Measurements from ENCODE around the gene PRKCB.

The PRKCB gene

GRCh38 chr16:23960081-23960885 is 124.5 kb downstream of the PRKCB start:
- Histone ChIP-seq H3K27ac (ENCODE audit: low read depth, low read length) (no peak overlapping the region), H3K4me1 (ENCODE audit: control insufficient read depth in 1 of 2, insufficient read depth in 2 of 2, low read length in 2 of 2) (no peaks in the 10 kb centered on the region), H3K36me3 (ENCODE audit: control insufficient read depth in 1 of 2, insufficient read depth in 2 of 2, low read length in 2 of 2) (no peaks in the 10 kb centered on the region), H3K9me3 (ENCODE audit: control insufficient read depth in 1 of 2, low read length in 2 of 2) (no peaks in the 10 kb centered on the region), H3K4me3 (ENCODE audit: low read depth in 1 of 2, low read length in 2 of 2) (no peak overlapping the region), H3K9ac (ENCODE audit: low read depth in 1 of 2, low read length in 2 of 2) (no peak overlapping the region), H3K27me3 (ENCODE audit: control insufficient read depth in 1 of 2, insufficient read depth in 2 of 2, low read length in 2 of 2) (no peaks in the 10 kb centered on the region)

GRCh38 chr16:23962001-23962400 is 126.2 kb downstream of the PRKCB start:
- H3K36me3 ChIP-seq (ENCODE audit: control insufficient read depth in 1 of 2, insufficient read depth in 2 of 2, low read length in 2 of 2): no peaks in the 10 kb centered on the region
- no peaks in the 10 kb centered on the region for H3K9me3 ChIP-seq (ENCODE audit: control insufficient read depth in 1 of 2, low read length in 2 of 2)
- no peak overlapping the region for H3K27ac ChIP-seq (ENCODE audit: low read depth, low read length)
- H3K9ac ChIP-seq (ENCODE audit: low read depth in 1 of 2, low read length in 2 of 2): no peak overlapping the region
- no peaks in the 10 kb centered on the region for H3K27me3 ChIP-seq (ENCODE audit: control insufficient read depth in 1 of 2, insufficient read depth in 2 of 2, low read length in 2 of 2)
- no peak overlapping the region for H3K4me3 ChIP-seq (ENCODE audit: low read depth in 1 of 2, low read length in 2 of 2)
- H3K4me1 ChIP-seq (ENCODE audit: control insufficient read depth in 1 of 2, insufficient read depth in 2 of 2, low read length in 2 of 2): no peaks in the 10 kb centered on the region

GRCh38 chr16:23964136-23964535 is 128.4 kb downstream of the PRKCB start:
- Histone ChIP-seq H3K36me3 (ENCODE audit: control insufficient read depth in 1 of 2, insufficient read depth in 2 of 2, low read length in 2 of 2) (no peaks in the 10 kb centered on the region), H3K9ac (ENCODE audit: low read depth in 1 of 2, low read length in 2 of 2) (no peak overlapping the region), H3K4me1 (ENCODE audit: control insufficient read depth in 1 of 2, insufficient read depth in 2 of 2, low read length in 2 of 2) (no peaks in the 10 kb centered on the region), H3K9me3 (ENCODE audit: control insufficient read depth in 1 of 2, low read length in 2 of 2) (no peaks in the 10 kb centered on the region), H3K27ac (ENCODE audit: low read depth, low read length) (no peak overlapping the region), H3K4me3 (ENCODE audit: low read depth in 1 of 2, low read length in 2 of 2) (no peak overlapping the region), H3K27me3 (ENCODE audit: control insufficient read depth in 1 of 2, insufficient read depth in 2 of 2, low read length in 2 of 2) (no peaks in the 10 kb centered on the region)

GRCh38 chr16:23965137-23965733 is 129.5 kb downstream of the PRKCB start:
- Histone ChIP-seq H3K27me3 (ENCODE audit: control insufficient read depth in 1 of 2, insufficient read depth in 2 of 2, low read length in 2 of 2) (no peaks in the 10 kb centered on the region), H3K27ac (ENCODE audit: low read depth, low read length) (no peak overlapping the region), H3K4me3 (ENCODE audit: low read depth in 1 of 2, low read length in 2 of 2) (no peak overlapping the region), H3K36me3 (ENCODE audit: control insufficient read depth in 1 of 2, insufficient read depth in 2 of 2, low read length in 2 of 2) (no peaks in the 10 kb centered on the region), H3K4me1 (ENCODE audit: control insufficient read depth in 1 of 2, insufficient read depth in 2 of 2, low read length in 2 of 2) (no peaks in the 10 kb centered on the region), H3K9ac (ENCODE audit: low read depth in 1 of 2, low read length in 2 of 2) (no peak overlapping the region), H3K9me3 (ENCODE audit: control insufficient read depth in 1 of 2, low read length in 2 of 2) (no peaks in the 10 kb centered on the region)

DNA sequence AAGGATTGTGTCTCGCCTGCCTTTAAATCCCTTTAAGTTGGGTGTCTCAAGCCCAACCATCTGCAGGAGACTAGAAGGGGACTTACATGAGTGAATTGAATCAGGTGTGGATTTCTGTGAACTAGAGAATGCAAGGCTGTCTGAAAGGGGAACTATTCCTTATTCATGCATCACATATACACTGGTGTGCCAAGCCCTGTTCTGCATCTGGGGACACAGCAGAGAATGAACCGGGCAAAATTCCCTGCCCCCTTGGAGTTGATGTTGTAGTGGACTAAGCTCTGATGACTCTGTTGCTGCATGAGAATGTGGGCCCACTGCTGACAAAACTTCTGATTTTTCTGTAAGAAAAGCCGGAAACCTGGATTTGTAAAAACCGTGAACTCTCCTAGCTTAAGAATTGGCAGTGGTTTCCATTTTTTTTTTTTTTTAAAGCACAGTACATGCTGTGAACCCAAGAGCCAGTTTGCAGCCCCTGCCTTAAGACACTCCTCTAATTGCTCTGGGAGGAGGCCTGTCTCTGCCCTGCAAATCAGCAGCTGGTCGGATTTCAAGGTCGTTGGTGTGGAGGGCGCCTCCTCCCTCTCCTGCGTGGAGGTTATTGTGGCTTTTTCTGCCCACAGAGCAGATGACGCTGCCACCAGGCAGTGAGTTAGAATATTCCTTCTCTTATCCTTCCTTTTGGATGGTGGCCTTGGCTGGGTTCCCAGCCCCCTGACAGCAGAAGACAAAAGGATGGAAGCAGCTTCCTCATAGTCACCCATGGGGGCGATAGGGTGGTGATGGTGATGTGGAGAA is 131.0 kb downstream of the PRKCB start:
- Histone ChIP-seq H3K4me1 (ENCODE audit: control insufficient read depth in 1 of 2, insufficient read depth in 2 of 2, low read length in 2 of 2) (no peaks in the 10 kb centered on the region), H3K9ac (ENCODE audit: low read depth in 1 of 2, low read length in 2 of 2) (no peak overlapping the region), H3K4me3 (ENCODE audit: low read depth in 1 of 2, low read length in 2 of 2) (no peak overlapping the region), H3K27ac (ENCODE audit: low read depth, low read length) (no peak overlapping the region), H3K9me3 (ENCODE audit: control insufficient read depth in 1 of 2, low read length in 2 of 2) (no peaks in the 10 kb centered on the region), H3K36me3 (ENCODE audit: control insufficient read depth in 1 of 2, insufficient read depth in 2 of 2, low read length in 2 of 2) (no peaks in the 10 kb centered on the region), H3K27me3 (ENCODE audit: control insufficient read depth in 1 of 2, insufficient read depth in 2 of 2, low read length in 2 of 2) (no peaks in the 10 kb centered on the region)

DNA sequence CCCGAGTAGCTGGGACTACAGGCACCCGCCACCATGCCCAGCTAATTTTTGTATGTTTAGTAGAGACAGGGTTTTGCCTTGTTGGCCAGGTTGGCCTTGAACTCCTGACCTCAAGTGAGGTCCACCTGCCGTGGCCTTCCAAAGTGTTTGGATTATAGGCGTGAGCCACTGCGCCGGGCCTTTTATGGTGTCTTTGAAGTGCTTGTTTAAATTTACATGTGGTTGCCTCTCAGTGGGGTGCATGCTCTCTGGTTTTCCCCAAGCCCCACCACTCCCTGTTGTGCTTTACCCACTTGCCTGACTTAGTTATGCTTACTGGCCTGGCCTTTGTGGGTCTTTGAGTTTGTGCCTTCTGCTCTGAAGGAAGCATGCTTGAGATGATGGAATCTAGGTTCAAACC is 132.0 kb downstream of the PRKCB start:
- no peaks in the 10 kb centered on the region for H3K27me3 ChIP-seq (ENCODE audit: control insufficient read depth in 1 of 2, insufficient read depth in 2 of 2, low read length in 2 of 2)
- no peaks in the 10 kb centered on the region for H3K4me1 ChIP-seq (ENCODE audit: control insufficient read depth in 1 of 2, insufficient read depth in 2 of 2, low read length in 2 of 2)
- H3K9ac ChIP-seq (ENCODE audit: low read depth in 1 of 2, low read length in 2 of 2): no peak overlapping the region
- no peak overlapping the region for H3K4me3 ChIP-seq (ENCODE audit: low read depth in 1 of 2, low read length in 2 of 2)
- H3K27ac ChIP-seq (ENCODE audit: low read depth, low read length): no peak overlapping the region
- no peaks in the 10 kb centered on the region for H3K36me3 ChIP-seq (ENCODE audit: control insufficient read depth in 1 of 2, insufficient read depth in 2 of 2, low read length in 2 of 2)
- no peaks in the 10 kb centered on the region for H3K9me3 ChIP-seq (ENCODE audit: control insufficient read depth in 1 of 2, low read length in 2 of 2)

DNA sequence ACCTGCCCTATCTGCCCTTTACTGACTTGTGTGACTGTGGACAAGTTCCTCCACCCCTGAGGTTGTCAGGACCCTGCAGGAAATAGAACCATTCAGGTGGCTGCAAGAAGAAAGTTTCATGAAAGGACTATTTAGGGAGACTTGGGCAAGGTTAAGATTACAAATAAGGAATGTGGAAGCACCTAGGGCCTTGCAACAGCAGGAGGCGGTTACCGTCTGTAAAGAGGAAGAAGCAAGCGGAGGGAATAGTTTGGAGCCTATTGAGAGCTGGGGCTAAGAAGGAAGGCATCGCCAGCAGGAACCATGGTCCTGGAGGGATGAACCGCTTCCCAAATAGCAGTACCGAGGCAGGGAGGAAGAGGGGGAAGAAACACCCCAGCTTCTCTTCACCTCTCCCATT is 132.4 kb downstream of the PRKCB start:
- no peaks in the 10 kb centered on the region for H3K9me3 ChIP-seq (ENCODE audit: control insufficient read depth in 1 of 2, low read length in 2 of 2)
- H3K27me3 ChIP-seq (ENCODE audit: control insufficient read depth in 1 of 2, insufficient read depth in 2 of 2, low read length in 2 of 2): no peaks in the 10 kb centered on the region
- no peak overlapping the region for H3K4me3 ChIP-seq (ENCODE audit: low read depth in 1 of 2, low read length in 2 of 2)
- H3K27ac ChIP-seq (ENCODE audit: low read depth, low read length): no peak overlapping the region
- no peaks in the 10 kb centered on the region for H3K36me3 ChIP-seq (ENCODE audit: control insufficient read depth in 1 of 2, insufficient read depth in 2 of 2, low read length in 2 of 2)
- H3K9ac ChIP-seq (ENCODE audit: low read depth in 1 of 2, low read length in 2 of 2): no peak overlapping the region
- no peaks in the 10 kb centered on the region for H3K4me1 ChIP-seq (ENCODE audit: control insufficient read depth in 1 of 2, insufficient read depth in 2 of 2, low read length in 2 of 2)

- Histone ChIP-seq H3K9ac (ENCODE audit: low read depth in 1 of 2, low read length in 2 of 2) (no peak overlapping the region), H3K36me3 (ENCODE audit: control insufficient read depth in 1 of 2, insufficient read depth in 2 of 2, low read length in 2 of 2) (no peaks in the 10 kb centered on the region), H3K27ac (ENCODE audit: low read depth, low read length) (no peak overlapping the region), H3K9me3 (ENCODE audit: control insufficient read depth in 1 of 2, low read length in 2 of 2) (no peaks in the 10 kb centered on the region), H3K4me1 (ENCODE audit: control insufficient read depth in 1 of 2, insufficient read depth in 2 of 2, low read length in 2 of 2) (no peaks in the 10 kb centered on the region), H3K4me3 (ENCODE audit: low read depth in 1 of 2, low read length in 2 of 2) (no peak overlapping the region), H3K27me3 (ENCODE audit: control insufficient read depth in 1 of 2, insufficient read depth in 2 of 2, low read length in 2 of 2) (no peaks in the 10 kb centered on the region)
Measured at GRCh38 chr16:23969468-23970297, 133.9 kb downstream of the PRKCB start.

DNA sequence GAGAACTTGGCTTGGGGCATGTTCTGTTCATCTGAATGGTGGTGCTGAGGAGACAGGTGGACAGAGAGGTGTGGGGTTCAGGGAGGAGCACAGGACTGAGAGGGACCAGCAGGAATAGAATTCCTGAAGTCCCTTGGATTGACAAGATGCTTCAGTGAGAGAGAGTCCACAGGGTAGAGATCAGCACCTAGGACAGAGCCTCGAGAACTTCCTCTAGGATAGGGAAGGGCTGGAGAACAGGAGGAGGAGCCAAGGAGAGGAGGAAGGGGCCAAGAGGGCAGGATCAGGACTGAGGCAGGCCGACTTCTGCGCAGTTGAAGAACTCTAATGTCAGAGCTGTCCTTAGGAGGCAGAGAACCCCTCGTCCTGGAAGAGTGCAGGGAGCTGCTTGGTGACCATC is 138.4 kb downstream of the PRKCB start:
- H3K9me3 ChIP-seq (ENCODE audit: control insufficient read depth in 1 of 2, low read length in 2 of 2): no peaks in the 10 kb centered on the region
- no peaks in the 10 kb centered on the region for H3K36me3 ChIP-seq (ENCODE audit: control insufficient read depth in 1 of 2, insufficient read depth in 2 of 2, low read length in 2 of 2)
- H3K27ac ChIP-seq (ENCODE audit: low read depth, low read length): no peak overlapping the region
- H3K9ac ChIP-seq (ENCODE audit: low read depth in 1 of 2, low read length in 2 of 2): no peak overlapping the region
- H3K27me3 ChIP-seq (ENCODE audit: control insufficient read depth in 1 of 2, insufficient read depth in 2 of 2, low read length in 2 of 2): no peaks in the 10 kb centered on the region
- no peak overlapping the region for H3K4me3 ChIP-seq (ENCODE audit: low read depth in 1 of 2, low read length in 2 of 2)
- no peaks in the 10 kb centered on the region for H3K4me1 ChIP-seq (ENCODE audit: control insufficient read depth in 1 of 2, insufficient read depth in 2 of 2, low read length in 2 of 2)

All from duodenal mucosa (tissue), 2 donors.